Duodenal mucosa (tissue), 2 donors: ENCODE data around the gene MPPED1.

ENCODE experiments used
- H3K27ac ChIP-seq: one replicate; pipeline ENCODE4 v1.7.0; 2013; ENCODE audit warnings: low read depth, low read length
- H3K27me3 ChIP-seq, 2 donors: one replicate each; pipeline ENCODE4 v1.7.0; 2013; ENCODE audit warnings: low read length in 2 of 2, control low read depth in 1 of 2; ENCODE audit not compliant: insufficient read depth in 2 of 2, control insufficient read depth in 1 of 2
- H3K36me3 ChIP-seq, 2 donors: one replicate each; pipeline ENCODE4 v1.7.0; 2013; ENCODE audit warnings: low read length in 2 of 2, control low read depth in 1 of 2; ENCODE audit not compliant: insufficient read depth in 2 of 2, control insufficient read depth in 1 of 2
- H3K4me1 ChIP-seq, 2 donors: one replicate each; pipeline ENCODE4 v1.7.0; 2013; ENCODE audit warnings: low read length in 2 of 2, control low read depth in 1 of 2; ENCODE audit not compliant: insufficient read depth in 2 of 2, control insufficient read depth in 1 of 2
- H3K4me3 ChIP-seq, 2 donors: one replicate each; pipeline ENCODE4 v1.7.0; 2013; ENCODE audit warnings: low read length in 2 of 2, low read depth in 1 of 2
- H3K9ac ChIP-seq, 2 donors: one replicate each; pipeline ENCODE4 v1.7.0; 2013; ENCODE audit warnings: low read length in 2 of 2, low read depth in 1 of 2
- H3K9me3 ChIP-seq, 2 donors: one replicate each; pipeline ENCODE4 v1.7.0; 2013; ENCODE audit warnings: low read length in 2 of 2, control low read depth in 1 of 2; ENCODE audit not compliant: control insufficient read depth in 1 of 2

MPPED1 gene

GRCh38 chr22:43531651-43532050 lies 119.8 kb downstream of the MPPED1 start:
- Histone ChIP-seq H3K9me3 (no peaks in the 10 kb centered on the region), H3K9ac (no peak overlapping the region), H3K36me3 (no peaks in the 10 kb centered on the region), H3K4me1 (no peaks in the 10 kb centered on the region), H3K27me3 (no peaks in the 10 kb centered on the region), H3K4me3 (no peak overlapping the region), H3K27ac (no peak overlapping the region)

- Histone ChIP-seq H3K9me3 (no peaks in the 10 kb centered on the region), H3K4me1 (no peaks in the 10 kb centered on the region), H3K9ac (no peak overlapping the region), H3K36me3 (no peaks in the 10 kb centered on the region), H3K27ac (no peak overlapping the region), H3K27me3 (no peaks in the 10 kb centered on the region), H3K4me3 (no peak overlapping the region)
Measured at GRCh38 chr22:43532301-43533155, 120.7 kb downstream of the MPPED1 start.

GRCh38 chr22:43533156-43533530 lies 121.3 kb downstream of the MPPED1 start:
- H3K9me3 ChIP-seq, result no peaks in the 10 kb centered on the region
- no peak overlapping the region for H3K4me3 ChIP-seq
- H3K9ac ChIP-seq, result no peak overlapping the region
- no peaks in the 10 kb centered on the region for H3K4me1 ChIP-seq
- H3K27me3 ChIP-seq, result no peaks in the 10 kb centered on the region
- no peaks in the 10 kb centered on the region for H3K36me3 ChIP-seq
- no peak overlapping the region for H3K27ac ChIP-seq

- Histone ChIP-seq H3K4me1 (no peaks in the 10 kb centered on the region), H3K4me3 (no peak overlapping the region), H3K27ac (no peak overlapping the region), H3K9ac (no peak overlapping the region), H3K27me3 (no peaks in the 10 kb centered on the region), H3K9me3 (no peaks in the 10 kb centered on the region), H3K36me3 (no peaks in the 10 kb centered on the region)
Measured at GRCh38 chr22:43533656-43534428, 122.0 kb downstream of the MPPED1 start.

GRCh38 chr22:43534916-43535315 lies 123.1 kb downstream of the MPPED1 start:
- Histone ChIP-seq H3K9me3 (no peaks in the 10 kb centered on the region), H3K36me3 (no peaks in the 10 kb centered on the region), H3K4me3 (no peak overlapping the region), H3K27me3 (no peaks in the 10 kb centered on the region), H3K4me1 (no peaks in the 10 kb centered on the region), H3K9ac (no peak overlapping the region), H3K27ac (no peak overlapping the region)

- Histone ChIP-seq H3K9me3 (no peaks in the 10 kb centered on the region), H3K9ac (no peak overlapping the region), H3K4me1 (no peaks in the 10 kb centered on the region), H3K27me3 (no peaks in the 10 kb centered on the region), H3K36me3 (no peaks in the 10 kb centered on the region), H3K4me3 (no peak overlapping the region), H3K27ac (no peak overlapping the region)
Measured at GRCh38 chr22:43535336-43535735, 123.5 kb downstream of the MPPED1 start.

GRCh38 chr22:43535741-43536140 lies 123.9 kb downstream of the MPPED1 start:
- Histone ChIP-seq H3K27ac (no peak overlapping the region), H3K36me3 (no peaks in the 10 kb centered on the region), H3K4me3 (no peak overlapping the region), H3K9me3 (no peaks in the 10 kb centered on the region), H3K27me3 (no peaks in the 10 kb centered on the region), H3K9ac (no peak overlapping the region), H3K4me1 (no peaks in the 10 kb centered on the region)

GRCh38 chr22:43537019-43537585 lies 125.3 kb downstream of the MPPED1 start:
- Histone ChIP-seq H3K4me3 (no peak overlapping the region), H3K4me1 (no peaks in the 10 kb centered on the region), H3K27me3 (no peaks in the 10 kb centered on the region), H3K36me3 (no peaks in the 10 kb centered on the region), H3K9me3 (no peaks in the 10 kb centered on the region), H3K9ac (no peak overlapping the region), H3K27ac (no peak overlapping the region)

GRCh38 chr22:43539572-43540528 lies 128.0 kb downstream of the MPPED1 start:
- Histone ChIP-seq H3K27ac (no peak overlapping the region), H3K9ac (no peak overlapping the region), H3K36me3 (no peaks in the 10 kb centered on the region), H3K4me1 (no peaks in the 10 kb centered on the region), H3K4me3 (no peak overlapping the region), H3K27me3 (no peaks in the 10 kb centered on the region), H3K9me3 (no peaks in the 10 kb centered on the region)
